CD4-positive, alpha-beta memory T cell (primary cell): ENCODE data around the gene FOXP1. TPM values are rescaled to one million over a fixed set of nuclear protein-coding genes. Genes with fewer than 3 reads are reported as not detected.

ENCODE experiments used
- CTCF ChIA-PET: fragments of 350-600 bp; sonication (Branson Sonifier 250); formaldehyde crosslinking; loops from one replicate; lab custom pipeline; 2021; ENCODE audit warnings: inconsistent platforms; ENCODE audit not compliant: partially characterized antibody; lab: Charles Lee
- POLR2A ChIA-PET: fragments of 350-600 bp; sonication (Branson Sonifier 250); formaldehyde crosslinking; loops from one replicate; lab custom pipeline; 2021; ENCODE audit not compliant: partially characterized antibody; lab: Charles Lee
- DNase-seq, 5 donors: peaks; one replicate each; pipeline versions ENCODE4 v3.0.0 to v3.0.0-alpha.2; 2020 to 2022; ENCODE audit warnings: mixed read lengths in 1 of 5
- H3K27ac ChIP-seq: one replicate; pipeline ENCODE4 v1.7.0; 2013; ENCODE audit warnings: low read depth, low read length
- H3K27me3 ChIP-seq: 2 replicates; pipeline ENCODE4 v1.7.0; 2013; ENCODE audit warnings: mild to moderate bottlenecking, low read length, moderate library complexity; ENCODE audit not compliant: insufficient read depth
- H3K36me3 ChIP-seq: 2 replicates; pipeline ENCODE4 v1.7.0; 2013; ENCODE audit warnings: mild to moderate bottlenecking, low read length, moderate library complexity; ENCODE audit not compliant: insufficient read depth
- H3K4me1 ChIP-seq: 2 replicates; pipeline ENCODE4 v1.7.0; 2013; ENCODE audit warnings: mild to moderate bottlenecking, low read length, moderate library complexity; ENCODE audit not compliant: insufficient read depth
- H3K4me3 ChIP-seq, 2 donors: one replicate each; pipeline ENCODE4 v1.7.0; 2013; ENCODE audit warnings: low read length in 2 of 2, mild to moderate bottlenecking in 1 of 2
- H3K9me3 ChIP-seq, 2 donors: one replicate each; pipeline ENCODE4 v1.7.0; 2013; ENCODE audit warnings: low read length in 2 of 2, control low read depth in 1 of 2; ENCODE audit not compliant: control insufficient read depth in 1 of 2
- H3K27ac Mint-ChIP-seq, 7 donors: one replicate each; pipeline ENCODE4 v1.8.0; 2020 to 2021; ENCODE audit warnings: mixed read lengths in 7 of 7, mild to moderate bottlenecking in 6 of 7, inconsistent platforms in 3 of 7, moderate library complexity in 3 of 7
- H3K27me3 Mint-ChIP-seq, 2 donors: one replicate each; pipeline ENCODE4 v1.8.0; 2020 to 2021; ENCODE audit warnings: mixed read lengths in 2 of 2
- H3K36me3 Mint-ChIP-seq, 2 donors: one replicate each; pipeline ENCODE4 v1.8.0; 2020 to 2021; ENCODE audit warnings: mixed read lengths in 2 of 2, inconsistent platforms in 1 of 2, mild to moderate bottlenecking in 1 of 2
- H3K4me1 Mint-ChIP-seq, 4 donors: one replicate each; pipeline ENCODE4 v1.8.0; 2020 to 2021; ENCODE audit warnings: mixed read lengths in 4 of 4, mild to moderate bottlenecking in 1 of 4
- H3K4me3 Mint-ChIP-seq, 8 donors: one replicate each; pipeline ENCODE4 v1.8.0; 2020 to 2021; ENCODE audit warnings: mixed read lengths in 8 of 8, mild to moderate bottlenecking in 7 of 8, moderate library complexity in 6 of 8, inconsistent platforms in 3 of 8
- H3K9me3 Mint-ChIP-seq, 8 donors: one replicate each; pipeline ENCODE4 v1.8.0; 2020 to 2021; ENCODE audit warnings: mixed read lengths in 8 of 8, mild to moderate bottlenecking in 5 of 8, inconsistent platforms in 3 of 8, moderate library complexity in 1 of 8
- intact Hi-C: fragments of 100-400 bp; cut with micrococcal nuclease; formaldehyde crosslinking; loops from one replicate; pipeline ENCODE4 v1.15.1; 2023
- polyA plus RNA-seq, 2 donors: library from polyadenylated mRNA; unstranded; fragments of 300-500 nt; fragmentation: Illumina TruSeq; gene quantifications; one replicate each; pipeline ENCODE4 v1.2.3, GENCODE V29; 2021
- total RNA-seq, 2 experiments: library from RNA; stranded (reverse); gene quantifications; one replicate each; pipeline ENCODE4 v1.2.3, GENCODE V29; 2021

The FOXP1 gene
- total and polyA plus RNA-seq, 4 experiments from 2014 or later, result 189 to 348 (median 279) TPM

GRCh38 chr3:71616571-71617021, 33.1 kb upstream of the FOXP1 start:
- Histone ChIP-seq H3K9me3 (no peaks in the 10 kb centered on the region), H3K27ac (no peak overlapping the region), H3K4me1 (no peaks in the 10 kb centered on the region), H3K36me3 (peaks cover 5% of the 10 kb centered on the region), H3K27me3 (no peaks in the 10 kb centered on the region), H3K4me3 (no peak overlapping the region)
- DNase-seq, result no peak
- Mint-ChIP-seq H3K36me3 (peaks cover 17 to 46% of the 10 kb centered on the region in 2 donors), H3K4me1 (no peaks in the 10 kb centered on the region), H3K9me3 (peaks cover 0 to 5% (median 0%) of the 10 kb centered on the region in 8 donors), H3K4me3 (no peak overlapping the region), H3K27ac (peak overlapping the region in 1 of 7 donors; percentile 35), H3K27me3 (no peaks in the 10 kb centered on the region)
- intact Hi-C loops, result no loop called here
- CTCF ChIA-PET, result no interaction called here
- POLR2A ChIA-PET, result no interaction called here

- no peak overlapping the region for H3K27ac Mint-ChIP-seq
- no peaks in the 10 kb centered on the region for H3K4me1 Mint-ChIP-seq
- DNase-seq, result no peak
- POLR2A ChIA-PET, result no interaction called here
- CTCF ChIA-PET, result no interaction called here
- no peaks in the 10 kb centered on the region for H3K9me3 ChIP-seq
- peaks cover 11 to 41% of the 10 kb centered on the region in 2 donors for H3K36me3 Mint-ChIP-seq
- H3K27ac ChIP-seq, result no peak overlapping the region
- no peaks in the 10 kb centered on the region for H3K27me3 Mint-ChIP-seq
- H3K36me3 ChIP-seq, result no peaks in the 10 kb centered on the region
- no peak overlapping the region for H3K4me3 Mint-ChIP-seq
- peaks cover 0 to 5% (median 0%) of the 10 kb centered on the region in 8 donors for H3K9me3 Mint-ChIP-seq
- intact Hi-C loops, result no loop called here
- H3K27me3 ChIP-seq, result no peaks in the 10 kb centered on the region
- H3K4me3 ChIP-seq, result no peak overlapping the region
- no peaks in the 10 kb centered on the region for H3K4me1 ChIP-seq
These were observed 31.3 kb upstream of the FOXP1 start for GRCh38 chr3:71614869-71615268.

- intact Hi-C loops, result no loop called here
- Histone ChIP-seq H3K36me3 (no peaks in the 10 kb centered on the region), H3K4me1 (no peaks in the 10 kb centered on the region), H3K9me3 (no peaks in the 10 kb centered on the region), H3K27ac (no peak overlapping the region), H3K27me3 (no peaks in the 10 kb centered on the region), H3K4me3 (no peak overlapping the region)
- Mint-ChIP-seq H3K27ac (no peak overlapping the region), H3K27me3 (no peaks in the 10 kb centered on the region), H3K4me3 (no peak overlapping the region), H3K36me3 (peaks cover 11 to 41% of the 10 kb centered on the region in 2 donors), H3K9me3 (peaks cover 0 to 5% (median 0%) of the 10 kb centered on the region in 8 donors), H3K4me1 (no peaks in the 10 kb centered on the region)
- POLR2A ChIA-PET, result no interaction called here
- no peak for DNase-seq
- CTCF ChIA-PET, result no interaction called here
These were observed 30.9 kb upstream of the FOXP1 start for GRCh38 chr3:71614426-71614825.

- H3K36me3 ChIP-seq, result no peaks in the 10 kb centered on the region
- no peaks in the 10 kb centered on the region for H3K27me3 ChIP-seq
- no peak overlapping the region for H3K27ac Mint-ChIP-seq
- H3K27ac ChIP-seq, result no peak overlapping the region
- H3K9me3 Mint-ChIP-seq, result peaks cover 2 to 7% (median 5%) of the 10 kb centered on the region in 8 donors
- H3K4me3 Mint-ChIP-seq, result no peak overlapping the region
- peaks cover 0 to 1% (median 0%) of the 10 kb centered on the region in 4 donors for H3K4me1 Mint-ChIP-seq
- peaks cover 7 to 45% of the 10 kb centered on the region in 2 donors for H3K36me3 Mint-ChIP-seq
- H3K4me1 ChIP-seq, result no peaks in the 10 kb centered on the region
- no peaks in the 10 kb centered on the region for H3K9me3 ChIP-seq
- H3K27me3 Mint-ChIP-seq, result no peaks in the 10 kb centered on the region
- intact Hi-C loops, result no loop called here
- H3K4me3 ChIP-seq, result no peak overlapping the region
- CTCF ChIA-PET, result no interaction called here
- POLR2A ChIA-PET, result no interaction called here
- no peak for DNase-seq
These were observed 27.6 kb upstream of the FOXP1 start for GRCh38 chr3:71611099-71611498.

- no peaks in the 10 kb centered on the region for H3K9me3 ChIP-seq
- peaks cover 2 to 10% (median 5%) of the 10 kb centered on the region in 8 donors for H3K9me3 Mint-ChIP-seq
- no peaks in the 10 kb centered on the region for H3K36me3 ChIP-seq
- H3K4me1 Mint-ChIP-seq, result peaks cover 0 to 1% (median 0%) of the 10 kb centered on the region in 4 donors
- intact Hi-C loops, result no loop called here
- ChIA-PET POLR2A (no interaction called here), CTCF (interaction anchor here (1.0 kb wide), 1 partner anchor 11 kb away, joined by 3 read pairs; no protein-coding TSS in a partner anchor)
- H3K27ac Mint-ChIP-seq, result peak overlapping the region in 1 of 7 donors; percentile 57
- peaks cover 8 to 47% of the 10 kb centered on the region in 2 donors for H3K36me3 Mint-ChIP-seq
- no peaks in the 10 kb centered on the region for H3K4me1 ChIP-seq
- H3K4me3 Mint-ChIP-seq, result no peak overlapping the region
- H3K27ac ChIP-seq, result no peak overlapping the region
- DNase-seq, result no peak
- H3K27me3 ChIP-seq, result no peaks in the 10 kb centered on the region
- no peak overlapping the region for H3K4me3 ChIP-seq
- no peaks in the 10 kb centered on the region for H3K27me3 Mint-ChIP-seq
These were observed 23.8 kb upstream of the FOXP1 start for GRCh38 chr3:71607364-71607763.

- no peaks in the 10 kb centered on the region for H3K27me3 Mint-ChIP-seq
- peak overlapping the region in 1 of 7 donors; percentile 7 for H3K27ac Mint-ChIP-seq
These were observed 23.1 kb upstream of the FOXP1 start for GRCh38 chr3:71606582-71606981.

GRCh38 chr3:71602256-71602655, 18.7 kb upstream of the FOXP1 start:
- Mint-ChIP-seq H3K36me3 (peaks cover 10 to 32% of the 10 kb centered on the region in 2 donors), H3K4me3 (no peak overlapping the region), H3K27ac (no peak overlapping the region), H3K9me3 (peaks cover 0 to 7% (median 3%) of the 10 kb centered on the region in 8 donors), H3K27me3 (no peaks in the 10 kb centered on the region), H3K4me1 (peaks cover 0 to 9% (median 2%) of the 10 kb centered on the region in 4 donors)
- no peak overlapping the region for H3K4me3 ChIP-seq
- no peaks in the 10 kb centered on the region for H3K4me1 ChIP-seq
- no peak for DNase-seq
- ChIA-PET CTCF (no interaction called here), POLR2A (no interaction called here)
- H3K27me3 ChIP-seq, result no peaks in the 10 kb centered on the region
- H3K9me3 ChIP-seq, result no peaks in the 10 kb centered on the region
- intact Hi-C loops, result no loop called here
- H3K27ac ChIP-seq, result no peak overlapping the region
- no peaks in the 10 kb centered on the region for H3K36me3 ChIP-seq

More at GRCh38 chr3:71606582-71606981, 23.1 kb upstream of the FOXP1 start:
- POLR2A ChIA-PET, result no interaction called here
- H3K4me3 Mint-ChIP-seq, result no peak overlapping the region
- H3K9me3 Mint-ChIP-seq, result peaks cover 2 to 8% (median 4%) of the 10 kb centered on the region in 8 donors
- DNase-seq, result no peak
- Histone ChIP-seq H3K9me3 (no peaks in the 10 kb centered on the region), H3K4me3 (no peak overlapping the region), H3K4me1 (no peaks in the 10 kb centered on the region), H3K27me3 (no peaks in the 10 kb centered on the region), H3K27ac (no peak overlapping the region), H3K36me3 (no peaks in the 10 kb centered on the region)
- intact Hi-C loops, result no loop called here
- H3K36me3 Mint-ChIP-seq, result peaks cover 11 to 48% of the 10 kb centered on the region in 2 donors
- CTCF ChIA-PET, result interaction anchor here (1.0 kb wide), 1 partner anchor 11 kb away, joined by 3 read pairs; no protein-coding TSS in a partner anchor
- peaks cover 0 to 1% (median 0%) of the 10 kb centered on the region in 4 donors for H3K4me1 Mint-ChIP-seq
